IPS-18a (cell line): ENCODE results near the gene SOX10.

Experiments used
- H3K27ac ChIP-seq: one replicate; pipeline ENCODE4 v1.5.1; 2013; ENCODE audit warnings: low read length
- H3K27me3 ChIP-seq: one replicate; pipeline ENCODE4 v1.6.1; 2013; ENCODE audit warnings: mild to moderate bottlenecking, low read length; ENCODE audit not compliant: control insufficient read depth, insufficient read depth
- H3K36me3 ChIP-seq: one replicate; pipeline ENCODE4 v1.6.1; 2013; ENCODE audit warnings: low read depth, low read length; ENCODE audit not compliant: control insufficient read depth
- H3K4me1 ChIP-seq: one replicate; pipeline ENCODE4 v1.6.1; 2013; ENCODE audit warnings: low read depth, low read length; ENCODE audit not compliant: control insufficient read depth
- H3K4me3 ChIP-seq: one replicate; pipeline ENCODE4 v1.5.1; 2013; ENCODE audit warnings: low read length
- H3K9ac ChIP-seq: one replicate; pipeline ENCODE4 v1.6.1; 2013; ENCODE audit warnings: mild to moderate bottlenecking, low read length, moderate library complexity
- H3K9me3 ChIP-seq: one replicate; pipeline ENCODE4 v1.6.1; 2013; ENCODE audit warnings: low read depth, low read length; ENCODE audit not compliant: control insufficient read depth

SOX10 gene

DNA sequence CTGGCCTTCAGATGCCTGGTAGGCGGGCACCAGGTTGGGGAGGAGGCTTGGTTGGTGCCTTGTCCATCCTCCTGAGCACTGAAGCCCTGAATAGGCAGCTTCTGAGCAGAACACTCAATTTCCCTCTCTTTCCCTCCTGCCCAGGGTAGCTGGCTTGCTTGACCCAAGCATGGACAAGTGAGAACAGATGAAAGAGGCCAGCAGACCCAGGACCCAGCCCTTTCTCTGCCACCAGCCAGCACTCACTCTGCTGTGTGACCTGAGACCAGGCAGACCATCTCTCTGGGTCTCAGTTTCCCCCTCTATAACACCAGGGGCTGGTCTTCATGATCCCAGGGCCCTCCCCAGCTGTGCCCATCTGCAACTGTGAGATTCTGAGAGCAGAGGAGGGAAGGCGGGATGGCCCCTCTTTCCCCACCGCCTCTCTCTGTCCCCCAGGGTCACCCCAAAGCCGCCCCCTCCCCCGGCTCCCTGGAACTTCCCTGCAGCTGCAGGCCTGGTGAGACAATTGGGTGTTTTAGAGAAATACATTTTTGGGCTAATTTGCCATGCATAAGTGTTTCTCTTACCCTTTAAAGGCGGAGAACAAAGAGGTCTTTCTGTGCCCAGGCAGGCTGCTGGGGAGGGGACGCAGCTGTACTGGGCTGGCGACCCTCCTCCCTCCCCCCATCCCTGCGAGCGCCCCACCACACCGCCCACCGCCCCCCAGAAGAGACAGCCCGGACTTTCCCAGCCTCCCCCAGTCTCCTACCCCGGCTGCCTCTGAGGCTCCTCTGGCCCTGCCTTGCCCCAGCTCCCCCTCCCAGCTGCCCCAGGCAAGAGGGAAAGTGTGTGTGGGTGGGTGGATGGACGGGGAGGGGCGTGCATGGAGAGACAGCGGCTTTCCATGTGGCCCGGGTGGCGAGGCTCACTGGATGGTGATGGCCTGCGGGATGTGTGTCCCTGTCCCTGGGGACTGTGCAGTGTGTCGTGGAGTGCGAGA lies 42.1 kb upstream of the SOX10 start:
- no peak overlapping the region for H3K9ac ChIP-seq
- H3K27me3 ChIP-seq: no peaks in the 10 kb centered on the region
- no peaks in the 10 kb centered on the region for H3K36me3 ChIP-seq
- H3K4me1 ChIP-seq: peaks cover 5% of the 10 kb centered on the region
- no peak overlapping the region for H3K27ac ChIP-seq
- no peaks in the 10 kb centered on the region for H3K9me3 ChIP-seq
- H3K4me3 ChIP-seq: no peak overlapping the region

DNA sequence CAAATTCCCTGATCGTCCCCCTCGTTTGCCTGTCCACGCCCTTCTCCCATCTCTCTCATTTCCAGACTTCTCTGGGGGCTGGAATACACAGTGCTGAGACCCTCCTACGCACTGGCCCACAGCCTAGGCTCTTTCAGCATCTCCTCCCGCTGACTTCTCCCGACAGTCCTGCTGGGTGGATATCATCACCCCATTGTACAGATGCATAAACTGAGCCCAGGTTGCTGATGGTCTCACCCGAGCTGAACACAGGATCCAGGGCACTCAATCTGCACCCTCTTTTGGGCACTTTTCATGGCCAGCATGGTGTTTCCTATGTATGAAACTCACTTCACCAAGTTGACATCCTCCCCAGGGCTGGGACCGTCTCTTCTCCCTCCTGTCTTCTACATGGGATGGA lies 41.2 kb upstream of the SOX10 start:
- no peak overlapping the region for H3K27ac ChIP-seq
- no peak overlapping the region for H3K4me3 ChIP-seq
- peaks cover 2% of the 10 kb centered on the region for H3K4me1 ChIP-seq
- H3K36me3 ChIP-seq: no peaks in the 10 kb centered on the region
- H3K27me3 ChIP-seq: no peaks in the 10 kb centered on the region
- no peaks in the 10 kb centered on the region for H3K9me3 ChIP-seq
- H3K9ac ChIP-seq: no peak overlapping the region

DNA sequence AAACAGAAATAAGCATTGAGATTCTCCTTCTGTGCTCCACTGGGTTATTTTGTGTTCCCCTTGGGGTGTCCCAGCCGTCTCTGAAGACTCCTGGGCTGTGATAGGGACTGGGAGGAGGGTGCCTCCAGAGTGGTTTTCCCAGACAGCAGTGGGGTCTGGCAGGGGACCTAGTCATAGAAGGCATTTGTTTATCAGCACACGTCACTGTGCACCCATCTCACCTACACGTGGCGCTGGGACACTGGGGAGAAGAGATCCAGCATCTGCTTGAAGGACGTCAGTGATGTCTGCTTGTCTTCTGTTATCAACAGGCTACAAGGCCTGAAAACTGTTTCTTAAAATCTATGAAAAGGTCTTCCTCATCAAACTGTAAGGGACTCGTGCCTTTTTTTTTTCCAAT lies 38.7 kb upstream of the SOX10 start:
- Histone ChIP-seq H3K9me3 (no peaks in the 10 kb centered on the region), H3K27ac (no peak overlapping the region), H3K4me3 (no peak overlapping the region), H3K9ac (no peak overlapping the region), H3K36me3 (no peaks in the 10 kb centered on the region), H3K4me1 (no peaks in the 10 kb centered on the region), H3K27me3 (no peaks in the 10 kb centered on the region)

DNA sequence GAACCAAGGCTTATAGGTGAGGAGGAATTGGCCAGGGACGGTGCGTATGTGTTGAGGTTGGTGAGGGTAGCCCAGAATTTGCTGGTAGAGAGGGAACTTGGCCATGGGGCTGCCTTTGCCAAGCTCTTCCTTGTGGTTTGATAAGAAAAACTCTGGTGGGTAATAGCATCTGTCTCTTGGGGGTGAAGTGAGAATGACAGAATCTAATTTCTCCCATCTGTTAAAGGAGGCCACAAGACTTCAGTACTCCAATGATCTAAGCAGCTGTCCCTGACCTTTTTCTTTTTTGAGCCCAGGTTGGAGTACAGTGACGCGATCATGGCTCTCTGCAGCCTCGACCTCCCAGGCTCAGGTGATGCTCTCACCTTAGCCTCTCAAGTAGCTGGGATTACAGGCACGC lies 36.9 kb upstream of the SOX10 start:
- H3K4me3 ChIP-seq: no peak overlapping the region
- H3K27ac ChIP-seq: no peak overlapping the region
- H3K27me3 ChIP-seq: no peaks in the 10 kb centered on the region
- H3K4me1 ChIP-seq: no peaks in the 10 kb centered on the region
- no peaks in the 10 kb centered on the region for H3K36me3 ChIP-seq
- no peaks in the 10 kb centered on the region for H3K9me3 ChIP-seq
- H3K9ac ChIP-seq: no peak overlapping the region

DNA sequence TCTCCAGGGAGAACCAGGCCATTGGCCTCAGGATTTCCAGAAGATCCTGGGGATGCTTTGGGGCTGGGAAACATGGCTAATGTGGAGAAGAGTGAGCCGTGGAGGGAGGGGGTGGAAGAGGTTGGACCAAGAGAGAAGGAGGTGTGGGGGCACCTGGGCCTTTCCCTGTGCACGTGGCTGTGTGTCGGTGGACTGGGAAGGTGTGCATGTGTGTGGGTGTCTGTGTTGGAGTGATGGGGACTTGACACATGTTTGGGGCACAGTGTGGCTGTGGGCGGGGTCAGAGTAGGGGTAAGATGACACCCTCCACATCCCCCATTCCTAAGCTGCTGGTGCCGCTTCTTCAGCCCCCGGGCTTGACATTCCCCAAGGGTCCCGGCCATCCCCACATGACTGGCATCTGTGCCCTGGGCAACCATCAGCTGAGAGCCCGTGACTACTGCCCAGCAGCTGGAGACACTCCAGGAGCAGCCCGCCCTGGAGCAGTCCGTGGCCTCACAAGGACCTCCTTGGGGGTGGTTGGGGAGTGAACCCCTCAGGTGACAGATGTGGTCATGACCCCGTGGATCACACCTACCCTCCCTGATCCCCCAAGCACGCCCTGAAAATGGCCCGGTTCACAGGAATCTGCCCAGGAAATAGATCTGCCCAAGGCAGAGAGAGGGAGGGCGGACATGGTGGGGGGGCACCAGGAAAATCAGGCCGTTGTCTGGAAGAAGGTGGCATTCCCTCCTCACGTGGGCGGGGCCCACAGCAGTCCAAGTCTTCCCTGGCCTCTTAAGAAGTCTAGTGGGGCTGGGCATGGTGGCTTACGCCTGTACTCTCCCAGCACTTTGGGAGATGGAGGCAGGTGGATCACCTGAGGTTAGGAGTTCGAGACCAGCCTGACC lies 34.8 kb upstream of the SOX10 start:
- H3K4me3 ChIP-seq: no peak overlapping the region
- H3K9me3 ChIP-seq: no peaks in the 10 kb centered on the region
- H3K27me3 ChIP-seq: no peaks in the 10 kb centered on the region
- H3K36me3 ChIP-seq: no peaks in the 10 kb centered on the region
- H3K9ac ChIP-seq: no peak overlapping the region
- H3K27ac ChIP-seq: no peak overlapping the region
- H3K4me1 ChIP-seq: no peaks in the 10 kb centered on the region

DNA sequence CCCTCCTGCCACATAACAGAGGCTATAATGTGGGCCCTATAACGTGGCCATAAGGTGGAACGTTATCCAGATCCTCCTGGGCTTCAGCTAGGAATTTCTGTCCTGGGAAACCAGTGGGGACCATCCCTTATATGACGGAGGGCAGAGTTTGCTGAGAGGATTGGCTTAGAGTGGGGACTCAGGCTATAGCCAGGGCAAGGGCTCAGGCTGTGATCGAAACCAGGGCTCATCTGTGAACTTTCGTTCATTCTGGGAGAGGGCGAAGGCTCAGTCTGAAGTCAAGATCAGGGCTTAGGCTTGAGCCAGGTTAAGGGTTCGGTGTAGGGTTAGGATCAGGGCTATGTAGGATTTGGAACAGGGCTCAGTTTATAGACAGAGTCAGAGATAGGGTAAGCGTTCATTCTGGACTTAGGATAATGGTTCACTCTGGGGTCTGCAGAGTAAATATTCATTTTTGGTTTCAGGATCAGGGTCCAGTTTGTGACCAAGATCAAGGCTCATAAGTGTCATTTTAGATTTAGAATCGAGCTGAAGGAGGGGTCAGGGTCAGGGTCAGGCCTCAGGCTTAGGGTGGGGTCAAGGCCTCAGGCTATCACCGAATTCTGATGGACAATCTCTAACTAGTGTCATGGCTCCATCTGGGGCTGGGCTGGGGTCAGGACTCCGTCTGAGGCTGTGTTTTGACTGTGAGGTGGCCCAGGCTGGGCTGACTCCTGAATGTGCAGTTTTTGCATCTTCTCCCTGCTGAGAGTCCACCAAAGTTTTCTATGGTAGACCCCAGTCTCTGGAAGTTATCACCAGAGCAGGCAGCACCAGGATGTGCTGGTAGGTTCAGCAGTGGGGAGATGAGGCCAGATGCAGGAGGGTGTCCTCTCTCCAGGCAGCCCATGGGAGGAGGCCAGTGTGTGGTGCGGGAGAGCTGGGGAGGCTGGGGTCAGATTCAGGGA lies 33.9 kb upstream of the SOX10 start:
- Histone ChIP-seq H3K9ac (no peak overlapping the region), H3K36me3 (no peaks in the 10 kb centered on the region), H3K27me3 (no peaks in the 10 kb centered on the region), H3K27ac (no peak overlapping the region), H3K4me1 (no peaks in the 10 kb centered on the region), H3K4me3 (no peak overlapping the region), H3K9me3 (no peaks in the 10 kb centered on the region)

DNA sequence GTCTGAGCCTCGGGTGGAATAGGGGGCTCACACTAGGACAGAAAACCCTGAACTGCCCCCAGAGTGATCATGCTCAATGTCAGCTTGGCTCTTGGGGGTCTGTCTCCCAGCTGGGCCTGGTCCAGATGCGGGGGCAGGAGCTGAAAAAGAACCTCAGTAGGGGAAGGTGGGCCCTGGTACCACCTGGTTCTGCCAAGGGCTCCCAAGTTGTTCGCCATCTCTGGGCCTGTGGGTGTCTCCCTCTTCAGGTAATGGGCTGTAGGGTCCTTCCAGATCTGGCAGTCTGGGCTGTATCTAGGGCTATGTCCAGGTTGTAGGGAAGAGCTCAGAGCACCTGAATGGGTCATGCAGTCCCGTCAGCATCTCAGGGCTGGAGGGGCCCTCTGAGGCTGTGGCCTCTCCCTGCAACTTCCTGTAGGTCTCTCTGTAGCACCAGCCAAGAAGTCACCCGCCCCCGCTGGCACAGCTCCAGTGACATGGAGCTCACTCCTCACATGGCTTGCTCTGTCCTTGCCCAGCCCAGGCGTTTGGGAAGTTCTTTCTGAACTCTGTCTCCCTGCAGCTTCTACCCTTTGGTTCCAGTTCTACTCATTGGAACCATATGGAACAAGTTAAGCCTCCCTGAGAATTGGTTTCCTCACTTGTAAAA lies 33.0 kb upstream of the SOX10 start:
- no peaks in the 10 kb centered on the region for H3K4me1 ChIP-seq
- no peak overlapping the region for H3K9ac ChIP-seq

DNA sequence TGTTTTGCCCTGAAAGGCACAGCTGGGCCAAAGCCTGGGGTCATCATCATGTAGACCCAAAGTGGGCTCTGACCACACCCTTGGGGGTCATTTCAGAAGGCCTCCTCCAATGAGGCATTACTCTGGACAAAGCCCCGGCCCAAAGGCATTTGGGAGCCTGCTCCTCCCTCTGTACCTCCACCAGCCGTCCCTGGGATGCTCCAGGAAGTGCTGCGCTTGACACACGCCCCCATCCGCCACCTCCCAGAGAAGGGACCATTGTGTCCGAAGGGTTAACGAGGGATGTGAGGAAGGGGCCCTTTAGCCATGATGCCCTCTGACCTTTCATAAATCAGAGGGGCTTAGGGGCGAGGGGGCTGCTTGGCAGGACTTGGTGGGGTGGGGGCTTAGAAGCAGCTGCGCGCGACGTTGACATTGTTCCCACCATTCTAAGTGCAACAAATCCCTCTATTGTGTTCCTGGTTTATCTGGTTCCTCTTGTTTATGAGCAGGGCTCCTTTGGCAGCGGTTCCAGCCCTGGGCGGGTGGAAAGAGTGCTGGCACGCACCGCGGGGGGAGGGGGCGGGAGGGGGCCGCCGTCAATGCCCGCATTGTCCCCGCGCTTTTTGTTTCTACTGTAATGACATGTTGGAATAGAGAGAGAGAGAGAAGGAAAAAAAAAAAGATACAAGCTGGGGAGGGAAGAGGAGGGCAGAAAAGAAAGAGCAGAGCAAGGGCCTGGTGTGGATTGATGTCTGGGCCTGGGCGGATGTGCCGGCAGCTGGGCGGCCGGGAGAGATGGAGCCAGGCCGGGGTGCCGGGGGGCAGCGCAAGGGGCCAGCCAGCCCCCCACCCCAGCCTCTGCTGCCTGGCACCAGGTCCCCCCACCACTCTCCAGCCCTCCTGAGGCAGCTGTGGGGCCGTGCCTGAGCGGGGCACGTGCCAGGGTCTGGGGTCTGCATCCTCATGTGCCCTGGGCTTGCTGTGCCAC lies 32.1 kb upstream of the SOX10 start:
- Histone ChIP-seq H3K9ac (no peak overlapping the region), H3K9me3 (no peaks in the 10 kb centered on the region), H3K27ac (no peak overlapping the region), H3K4me1 (no peaks in the 10 kb centered on the region), H3K27me3 (no peaks in the 10 kb centered on the region), H3K36me3 (no peaks in the 10 kb centered on the region), H3K4me3 (no peak overlapping the region)

More for the DNA sequence above, 33.0 kb upstream of the SOX10 start:
- Histone ChIP-seq H3K4me3 (no peak overlapping the region), H3K9me3 (no peaks in the 10 kb centered on the region), H3K27me3 (no peaks in the 10 kb centered on the region), H3K27ac (no peak overlapping the region), H3K36me3 (no peaks in the 10 kb centered on the region)

DNA sequence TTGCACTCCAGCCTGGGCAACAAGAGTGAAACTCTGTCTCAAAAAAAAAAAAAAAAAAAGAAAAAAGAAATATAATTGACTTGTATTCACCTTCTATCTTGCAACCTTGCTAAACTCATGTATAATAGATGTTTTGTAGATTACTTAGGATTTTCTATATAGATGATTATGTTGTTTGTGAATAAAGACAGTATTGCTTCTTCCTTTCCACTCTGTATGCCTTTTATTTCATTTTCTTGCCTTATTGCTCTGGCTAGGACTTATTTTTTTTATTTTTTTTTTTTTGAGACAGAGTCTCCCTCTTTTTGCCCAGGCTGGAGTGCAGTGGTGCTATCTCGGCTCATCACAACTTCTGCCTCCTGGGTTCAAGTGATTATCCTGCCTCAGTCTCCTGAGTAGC lies 29.7 kb upstream of the SOX10 start:
- H3K4me3 ChIP-seq: no peak overlapping the region
- H3K9me3 ChIP-seq: no peaks in the 10 kb centered on the region
- H3K4me1 ChIP-seq: no peaks in the 10 kb centered on the region
- no peak overlapping the region for H3K9ac ChIP-seq
- H3K36me3 ChIP-seq: no peaks in the 10 kb centered on the region
- H3K27me3 ChIP-seq: no peaks in the 10 kb centered on the region
- H3K27ac ChIP-seq: no peak overlapping the region

DNA sequence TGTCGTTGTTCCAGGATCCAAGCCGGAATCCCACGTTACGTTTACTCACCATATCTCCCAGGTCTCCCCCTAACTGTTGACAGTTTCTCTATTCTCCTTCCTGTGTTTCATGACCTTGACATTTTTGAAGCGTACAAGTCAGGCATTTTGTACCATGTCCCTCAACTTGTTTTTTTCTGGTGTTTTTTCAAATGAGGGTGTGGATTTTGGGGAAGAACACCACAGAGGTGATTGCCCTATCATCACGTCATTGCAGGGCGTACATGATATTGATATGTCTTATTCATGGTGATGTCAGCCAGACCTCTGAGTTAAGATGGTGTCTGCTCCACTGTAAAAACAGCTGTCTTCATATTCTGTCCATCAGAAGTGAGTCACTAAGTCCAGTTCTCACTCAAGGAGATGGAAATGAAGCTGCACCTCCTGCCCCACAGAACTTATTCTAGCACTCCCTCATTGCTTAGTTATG lies 28.3 kb upstream of the SOX10 start:
- no peaks in the 10 kb centered on the region for H3K4me1 ChIP-seq
- no peak overlapping the region for H3K27ac ChIP-seq
- H3K27me3 ChIP-seq: no peaks in the 10 kb centered on the region

More for the DNA sequence above, 28.3 kb upstream of the SOX10 start:
- H3K9ac ChIP-seq: no peak overlapping the region
- H3K4me3 ChIP-seq: no peak overlapping the region
- no peaks in the 10 kb centered on the region for H3K36me3 ChIP-seq
- H3K9me3 ChIP-seq: no peaks in the 10 kb centered on the region
